Dedifferentiated amniotic fluid mesenchymal stem cell (primary cell): ENCODE results near the gene ACACA.
A peak's percentile ranks its signal among the peaks of the same experiment; 100 is the strongest.
"Not testable (repeated sequence)": the region's sequence is repeated elsewhere in the genome, so short reads cannot be mapped to it uniquely, and the experiment has no call there.

Experiments used
- DNase-seq: peaks from one replicate; pipeline ENCODE4 v3.0.0-alpha.2; 2016; ENCODE audit errors: extremely low spot score

The ACACA gene

DNA sequence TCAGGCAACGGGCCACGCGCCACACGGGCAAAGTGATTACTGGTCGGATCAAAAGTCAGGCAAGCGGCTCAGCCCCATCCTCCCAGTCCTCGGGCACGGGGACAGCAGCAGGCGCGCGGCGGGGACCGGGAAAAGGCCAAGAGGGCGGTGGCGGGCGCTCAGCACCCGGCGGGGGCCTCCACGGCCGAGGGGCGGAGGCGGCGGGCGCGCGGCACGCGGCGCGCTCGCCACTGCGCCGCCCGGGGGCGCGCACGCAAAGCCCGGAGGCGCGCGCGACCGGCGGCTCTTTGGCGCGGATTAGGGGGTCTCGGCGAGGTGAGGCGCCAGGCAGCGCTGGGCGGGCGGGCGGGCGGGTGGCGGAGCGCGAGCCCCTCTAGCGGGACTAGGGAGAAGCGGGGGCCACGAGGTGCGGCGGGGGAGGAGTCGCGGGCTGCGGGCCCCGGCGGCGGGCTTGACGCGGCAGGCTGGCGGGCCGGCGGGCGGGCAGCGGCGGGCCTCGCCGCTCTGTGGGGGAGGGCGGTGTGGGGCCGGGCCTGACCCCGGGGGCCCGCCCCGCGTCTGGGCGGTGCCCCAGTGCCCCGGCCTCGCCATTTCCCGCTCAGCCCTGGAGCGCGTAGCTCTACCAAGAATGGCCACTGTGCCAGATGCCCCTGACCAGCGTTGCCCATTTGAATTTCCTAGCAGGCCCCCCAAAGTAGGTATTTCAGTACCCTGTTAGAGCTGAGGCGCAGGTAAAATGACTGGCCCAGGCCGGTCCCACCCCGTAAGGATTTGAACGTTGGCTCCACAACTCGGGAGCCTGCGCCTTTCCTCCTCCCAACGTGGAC is at the start of gene ACACA, which contains the start of gene TADA2A:
Gene ACACA (minus strand): TSS at position 202 of the 827 bp plus-strand sequence. CDS start 537 bp downstream, outside the sequence.
Gene TADA2A (plus strand): TSS at position 252 of the 827 bp plus-strand sequence. CDS start 4,480 bp downstream, outside the sequence.
- peak; percentile 50 for DNase-seq

- no peak for DNase-seq
Observed at GRCh38 chr17:37450112-37450511, 43.5 kb upstream of the ACACA start.

DNA sequence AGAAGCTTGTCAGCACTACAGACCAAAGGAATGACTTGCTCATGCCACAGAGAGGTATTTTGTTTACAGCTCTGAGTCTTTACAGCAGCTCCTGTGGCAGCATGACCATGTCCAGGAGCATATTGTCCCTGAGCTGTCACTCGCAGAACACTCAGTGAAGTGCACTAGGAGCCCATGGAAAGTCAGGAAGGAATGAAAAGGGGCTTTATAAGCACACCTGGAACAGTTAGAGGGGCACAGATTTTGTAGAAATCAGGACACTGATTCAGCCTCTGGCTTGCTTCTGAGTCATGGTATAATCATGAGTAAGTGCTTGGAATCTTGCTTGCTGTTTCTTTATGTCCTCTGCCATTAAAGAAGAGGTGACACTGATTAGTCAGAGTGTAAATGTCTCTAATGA is 41.0 kb upstream of the ACACA start:
- DNase-seq, result no peak

GRCh38 chr17:37446027-37446426 is 39.4 kb upstream of the ACACA start:
- DNase-seq, result no peak

- DNase-seq, result not testable (repeated sequence)
Observed at GRCh38 chr17:37441369-37442014, 34.9 kb upstream of the ACACA start.

DNA sequence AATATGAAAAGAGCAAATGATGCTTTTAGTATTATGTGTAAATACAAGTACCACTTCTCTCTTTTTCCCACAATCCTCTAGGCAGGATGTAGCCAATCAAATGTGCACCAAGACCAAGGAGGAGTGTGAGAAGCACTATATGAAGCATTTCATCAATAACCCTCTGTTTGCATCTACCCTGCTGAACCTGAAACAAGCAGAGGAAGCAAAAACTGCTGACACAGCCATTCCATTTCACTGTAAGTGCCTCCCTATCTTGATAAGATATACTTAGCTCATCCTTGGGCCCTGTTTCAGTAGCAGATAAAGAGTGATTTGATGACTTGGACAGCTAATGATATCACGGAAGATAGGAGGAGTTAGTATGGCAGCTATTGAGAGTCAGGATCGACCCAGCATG is 33.8 kb upstream of the ACACA start:
- no peak for DNase-seq

DNA sequence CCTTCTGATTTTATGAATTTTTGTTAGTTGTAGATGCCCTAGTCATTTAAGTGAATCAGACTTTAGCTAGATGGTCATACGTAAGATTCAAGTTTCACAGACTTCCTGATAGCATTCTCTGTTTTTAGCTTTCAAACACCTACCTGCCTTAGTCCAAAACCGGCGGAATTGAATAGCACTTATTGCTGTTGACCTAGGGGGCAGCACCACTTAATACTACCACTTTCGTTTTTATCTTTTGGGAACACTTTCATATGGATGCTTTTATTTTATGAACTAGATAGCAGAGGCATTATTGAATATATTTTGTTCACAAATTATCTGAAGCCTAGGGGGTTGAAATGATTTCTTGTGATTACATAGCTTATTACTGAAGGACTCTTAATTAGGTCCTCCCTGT is 31.5 kb upstream of the ACACA start:
- DNase-seq, result no peak

DNA sequence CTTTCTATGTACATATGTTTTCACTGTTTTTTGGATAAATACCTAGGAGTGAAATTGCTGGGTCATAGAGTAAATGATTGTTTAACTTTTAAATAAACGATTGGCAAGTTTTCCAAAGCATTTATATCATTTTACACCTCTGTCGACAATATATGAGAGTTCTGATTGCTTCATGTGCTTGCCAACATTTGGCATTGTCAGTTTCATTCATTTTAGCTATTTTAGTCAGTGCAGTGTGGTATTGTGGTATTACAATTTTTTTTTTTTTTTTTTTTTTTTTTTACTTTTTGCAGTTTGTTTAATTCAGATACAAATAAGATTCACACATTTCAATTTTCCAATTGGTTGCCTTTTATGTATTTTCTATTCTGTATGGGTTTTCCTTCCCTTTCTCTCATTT is 26.0 kb upstream of the ACACA start:
- DNase-seq, result no peak

DNA sequence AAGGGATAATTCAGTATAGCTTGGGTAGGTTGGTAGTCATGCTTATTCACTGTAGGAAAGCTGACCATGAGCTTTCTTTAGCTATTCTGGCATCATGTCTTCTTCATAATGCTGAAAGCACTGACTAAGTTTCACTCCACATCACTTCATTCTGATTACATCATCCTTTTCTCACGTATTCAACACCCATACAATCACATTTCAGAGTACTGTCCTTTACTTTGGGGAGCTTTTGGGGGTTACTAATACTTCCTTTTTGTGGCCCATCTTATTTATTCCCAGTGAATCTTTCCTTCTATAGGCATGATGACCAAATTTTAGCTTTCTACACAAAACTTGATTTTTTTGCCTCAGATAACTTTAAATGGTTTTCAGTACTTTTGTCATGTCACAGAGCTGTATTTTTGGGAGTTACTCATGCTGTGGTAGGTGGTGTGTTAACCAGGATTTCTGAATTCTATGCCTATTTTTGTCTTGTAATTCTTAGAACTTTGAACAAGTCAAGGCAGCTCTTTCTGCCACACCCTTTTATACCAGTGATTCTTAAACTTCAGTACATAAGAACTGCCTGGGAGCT is 23.5 kb upstream of the ACACA start:
- DNase-seq, result peak; percentile 34

DNA sequence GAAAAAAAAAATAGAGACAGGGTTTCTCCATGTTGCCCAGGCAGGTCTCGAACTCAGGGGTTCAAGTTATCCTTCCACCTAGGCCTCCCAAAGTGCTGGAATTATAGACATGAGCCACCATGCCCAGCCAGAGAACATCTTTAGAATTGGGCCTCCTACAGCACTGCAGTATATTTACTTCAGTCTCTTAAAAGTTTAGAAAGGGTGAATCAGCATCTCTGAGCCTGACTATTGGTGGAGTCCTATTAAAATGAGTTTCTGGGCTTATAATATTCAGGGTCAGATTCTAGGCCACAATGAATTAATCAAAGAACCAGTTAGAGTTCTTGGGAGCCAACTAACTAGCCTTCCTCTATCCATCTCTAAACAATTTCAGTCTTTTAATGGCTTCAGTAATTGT is 22.8 kb upstream of the ACACA start:
- DNase-seq, result no peak

GRCh38 chr17:37429039-37429438 is 22.4 kb upstream of the ACACA start:
- no peak for DNase-seq

DNA sequence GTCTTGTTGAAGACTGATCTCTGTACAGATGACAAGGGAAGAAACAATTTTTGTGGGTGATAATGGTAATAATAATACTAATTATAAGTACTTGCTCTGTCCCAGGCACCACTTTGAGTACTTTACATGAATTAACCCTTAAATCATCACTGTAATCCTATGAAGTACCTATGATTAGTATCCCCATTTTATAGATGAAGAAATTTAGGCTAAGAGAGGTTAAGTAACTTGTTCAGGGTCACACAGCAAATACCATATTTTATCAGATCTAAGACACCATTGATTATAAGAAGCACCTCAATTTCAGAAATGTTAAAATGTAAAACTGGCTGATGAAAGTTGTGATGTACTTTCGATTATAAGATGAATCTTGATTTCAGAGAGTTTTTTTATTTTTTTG is 18.6 kb upstream of the ACACA start:
- DNase-seq, result no peak

- no peak for DNase-seq
Observed at GRCh38 chr17:37422971-37423625, 16.5 kb upstream of the ACACA start.

- DNase-seq, result no peak
Observed at GRCh38 chr17:37417852-37418251, 11.2 kb upstream of the ACACA start.

GRCh38 chr17:37413875-37414519 is 7.4 kb upstream of the ACACA start:
- DNase-seq, result no peak

DNA sequence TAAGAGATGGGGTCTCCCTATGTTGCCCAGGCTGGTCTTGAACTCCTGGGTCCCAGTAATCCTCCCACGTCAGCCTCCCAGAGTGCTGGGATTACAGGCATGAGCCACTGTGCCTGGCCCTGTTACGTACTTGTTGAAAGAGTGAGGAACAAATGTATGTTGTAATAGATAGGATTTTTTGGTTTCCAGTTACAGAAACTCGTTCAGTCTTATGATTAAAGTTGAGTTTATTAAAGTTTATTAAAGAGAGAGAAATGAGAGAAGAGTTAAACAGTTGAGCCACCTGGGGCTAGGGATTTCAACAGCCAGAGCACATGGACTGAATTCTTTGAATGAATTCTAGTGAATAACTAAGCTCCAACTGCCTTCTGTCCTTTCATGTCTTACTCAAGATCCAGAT is 3.7 kb upstream of the ACACA start:
- no peak for DNase-seq

DNA sequence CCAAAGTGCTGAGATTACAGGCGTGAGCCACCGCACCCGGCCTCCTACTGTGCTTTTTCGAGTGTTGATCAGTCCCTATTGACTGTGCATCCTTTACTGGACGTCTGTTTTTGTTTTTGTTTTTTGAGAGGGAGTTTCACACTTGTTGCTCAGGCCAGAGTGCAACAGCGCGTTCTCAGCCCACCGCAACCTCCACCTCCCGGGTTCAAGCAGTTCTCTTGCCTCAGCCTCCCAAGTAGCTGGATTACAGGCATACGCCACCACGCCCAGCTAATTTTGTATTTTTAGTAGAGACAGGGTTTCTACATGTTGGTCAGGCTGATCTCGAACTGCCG is 1.5 kb upstream of the ACACA start:
- not testable (repeated sequence) for DNase-seq

GRCh38 chr17:37405955-37406634 is 541 bp downstream of the ACACA start:
- no peak for DNase-seq

GRCh38 chr17:37405522-37405921 is 1.1 kb downstream of the ACACA start:
- DNase-seq, result not testable (repeated sequence)

GRCh38 chr17:37400505-37400904 is 6.1 kb downstream of the ACACA start:
- no peak for DNase-seq

GRCh38 chr17:37399265-37399803 is 7.3 kb downstream of the ACACA start:
- no peak for DNase-seq
